ENCODE measurements around the gene RELN.

DNA sequence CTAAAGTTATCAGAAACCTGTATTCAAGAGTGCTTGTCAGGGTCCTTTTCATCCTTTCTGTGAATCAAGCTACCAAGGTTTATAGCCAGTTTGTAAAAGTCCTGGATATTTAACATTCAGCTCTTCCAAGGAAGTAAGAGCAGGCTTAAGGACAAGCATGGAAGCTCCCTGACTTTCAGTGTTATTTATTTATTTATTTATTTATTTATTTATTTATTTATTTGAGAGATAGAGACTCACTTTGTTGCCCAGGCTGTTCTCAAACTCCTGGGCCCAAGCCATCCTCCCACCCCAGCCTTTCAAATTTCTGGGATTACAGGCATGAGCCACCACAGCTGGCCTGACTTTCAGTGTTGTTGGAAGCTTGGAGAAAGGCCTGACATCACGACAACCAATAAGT lies 44.4 kb upstream of the RELN start:
- TF ChIP-seq, protein P1, sequence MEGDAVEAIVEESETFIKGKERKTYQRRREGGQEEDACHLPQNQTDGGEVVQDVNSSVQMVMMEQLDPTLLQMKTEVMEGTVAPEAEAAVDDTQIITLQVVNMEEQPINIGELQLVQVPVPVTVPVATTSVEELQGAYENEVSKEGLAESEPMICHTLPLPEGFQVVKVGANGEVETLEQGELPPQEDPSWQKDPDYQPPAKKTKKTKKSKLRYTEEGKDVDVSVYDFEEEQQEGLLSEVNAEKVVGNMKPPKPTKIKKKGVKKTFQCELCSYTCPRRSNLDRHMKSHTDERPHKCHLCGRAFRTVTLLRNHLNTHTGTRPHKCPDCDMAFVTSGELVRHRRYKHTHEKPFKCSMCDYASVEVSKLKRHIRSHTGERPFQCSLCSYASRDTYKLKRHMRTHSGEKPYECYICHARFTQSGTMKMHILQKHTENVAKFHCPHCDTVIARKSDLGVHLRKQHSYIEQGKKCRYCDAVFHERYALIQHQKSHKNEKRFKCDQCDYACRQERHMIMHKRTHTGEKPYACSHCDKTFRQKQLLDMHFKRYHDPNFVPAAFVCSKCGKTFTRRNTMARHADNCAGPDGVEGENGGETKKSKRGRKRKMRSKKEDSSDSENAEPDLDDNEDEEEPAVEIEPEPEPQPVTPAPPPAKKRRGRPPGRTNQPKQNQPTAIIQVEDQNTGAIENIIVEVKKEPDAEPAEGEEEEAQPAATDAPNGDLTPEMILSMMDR (IDR thresholded peaks at IDR 0.05 in 2 of 3, conservative IDR thresholded peaks at IDR 0.05 in 1 of 3; ENCODE audit: control insufficient read depth in 2 of 3, extremely low read depth in 1 of 3, insufficient read depth in 1 of 3, low read depth in 3 of 3, low read length in 3 of 3) = no peak
- no peak for TF ChIP-seq POLR2AphosphoS5 (IDR thresholded peaks at IDR 0.05; ENCODE audit: low read length)
- no peak for TF ChIP-seq EZH2 (IDR thresholded peaks at IDR 0.05; ENCODE audit: borderline replicate concordance, control insufficient read depth, low read depth, low read length)
- TF ChIP-seq HDAC2 (IDR thresholded peaks at IDR 0.05) = no peak
- TF ChIP-seq, protein P2, sequence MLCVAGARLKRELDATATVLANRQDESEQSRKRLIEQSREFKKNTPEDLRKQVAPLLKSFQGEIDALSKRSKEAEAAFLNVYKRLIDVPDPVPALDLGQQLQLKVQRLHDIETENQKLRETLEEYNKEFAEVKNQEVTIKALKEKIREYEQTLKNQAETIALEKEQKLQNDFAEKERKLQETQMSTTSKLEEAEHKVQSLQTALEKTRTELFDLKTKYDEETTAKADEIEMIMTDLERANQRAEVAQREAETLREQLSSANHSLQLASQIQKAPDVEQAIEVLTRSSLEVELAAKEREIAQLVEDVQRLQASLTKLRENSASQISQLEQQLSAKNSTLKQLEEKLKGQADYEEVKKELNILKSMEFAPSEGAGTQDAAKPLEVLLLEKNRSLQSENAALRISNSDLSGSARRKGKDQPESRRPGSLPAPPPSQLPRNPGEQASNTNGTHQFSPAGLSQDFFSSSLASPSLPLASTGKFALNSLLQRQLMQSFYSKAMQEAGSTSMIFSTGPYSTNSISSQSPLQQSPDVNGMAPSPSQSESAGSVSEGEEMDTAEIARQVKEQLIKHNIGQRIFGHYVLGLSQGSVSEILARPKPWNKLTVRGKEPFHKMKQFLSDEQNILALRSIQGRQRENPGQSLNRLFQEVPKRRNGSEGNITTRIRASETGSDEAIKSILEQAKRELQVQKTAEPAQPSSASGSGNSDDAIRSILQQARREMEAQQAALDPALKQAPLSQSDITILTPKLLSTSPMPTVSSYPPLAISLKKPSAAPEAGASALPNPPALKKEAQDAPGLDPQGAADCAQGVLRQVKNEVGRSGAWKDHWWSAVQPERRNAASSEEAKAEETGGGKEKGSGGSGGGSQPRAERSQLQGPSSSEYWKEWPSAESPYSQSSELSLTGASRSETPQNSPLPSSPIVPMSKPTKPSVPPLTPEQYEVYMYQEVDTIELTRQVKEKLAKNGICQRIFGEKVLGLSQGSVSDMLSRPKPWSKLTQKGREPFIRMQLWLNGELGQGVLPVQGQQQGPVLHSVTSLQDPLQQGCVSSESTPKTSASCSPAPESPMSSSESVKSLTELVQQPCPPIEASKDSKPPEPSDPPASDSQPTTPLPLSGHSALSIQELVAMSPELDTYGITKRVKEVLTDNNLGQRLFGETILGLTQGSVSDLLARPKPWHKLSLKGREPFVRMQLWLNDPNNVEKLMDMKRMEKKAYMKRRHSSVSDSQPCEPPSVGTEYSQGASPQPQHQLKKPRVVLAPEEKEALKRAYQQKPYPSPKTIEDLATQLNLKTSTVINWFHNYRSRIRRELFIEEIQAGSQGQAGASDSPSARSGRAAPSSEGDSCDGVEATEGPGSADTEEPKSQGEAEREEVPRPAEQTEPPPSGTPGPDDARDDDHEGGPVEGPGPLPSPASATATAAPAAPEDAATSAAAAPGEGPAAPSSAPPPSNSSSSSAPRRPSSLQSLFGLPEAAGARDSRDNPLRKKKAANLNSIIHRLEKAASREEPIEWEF (IDR thresholded peaks at IDR 0.05; ENCODE audit: insufficient replicate concordance, low read depth, low read length) = no peak
- no peak for TF ChIP-seq SMARCA5 (IDR thresholded peaks at IDR 0.05)
- no peak for TF ChIP-seq MXI1 (IDR thresholded peaks at IDR 0.05; ENCODE audit: low read depth, low read length)
- no peak for TF ChIP-seq FOXM1 (IDR thresholded peaks at IDR 0.05; ENCODE audit: low read depth, low read length)
- no peak for TF ChIP-seq CEBPB (IDR thresholded peaks at IDR 0.05; ENCODE audit: borderline replicate concordance in 1 of 2, low read depth in 2 of 2, low read length in 2 of 2)
- no peak for TF ChIP-seq IRF4 (IDR thresholded peaks at IDR 0.05; ENCODE audit: low read depth, low read length)
- no peak for TF ChIP-seq POLR2A (IDR thresholded peaks at IDR 0.05; ENCODE audit: low read depth, low read length)
- TF ChIP-seq CHD4 (IDR thresholded peaks at IDR 0.05) = no peak
- no peak for TF ChIP-seq MTA3 (IDR thresholded peaks at IDR 0.05; ENCODE audit: borderline replicate concordance, low read length)

Data from GM12878 (cell line).